CD14-positive monocyte (primary cell): ENCODE results near the gene TNFAIP8L3. TPM values are rescaled to one million over a fixed set of nuclear protein-coding genes. Genes with fewer than 3 reads are reported as not detected.

Experiments used
- DNase-seq, 3 donors: peaks; one replicate each; pipeline ENCODE4 v3.0.0-alpha.2; 2011 to 2022
- H2AFZ ChIP-seq: 2 replicates; pipeline ENCODE4 v1.6.0; 2012; ENCODE audit warnings: mild to moderate bottlenecking, low read depth, low read length, inconsistent platforms; ENCODE audit not compliant: insufficient read depth, poor library complexity, severe bottlenecking
- H3K27ac ChIP-seq, 2 donors: 1 replicate in 1 of 2; 2 replicates in 1 of 2; pipeline ENCODE4 v1.5.1; 2012 to 2013; ENCODE audit warnings: low read length in 2 of 2, control low read depth in 1 of 2, inconsistent platforms in 1 of 2, low read depth in 1 of 2, mild to moderate bottlenecking in 1 of 2
- H3K27me3 ChIP-seq, 2 donors: one replicate each; pipeline versions ENCODE4 v1.6.0 to v1.6.1; 2011 to 2013; ENCODE audit warnings: low read length in 2 of 2; ENCODE audit not compliant: control insufficient read depth in 2 of 2, insufficient read depth in 2 of 2
- H3K36me3 ChIP-seq, 2 donors: replicated peaks in 1 of 2; 1 replicate in 1 of 2; 2 replicates in 1 of 2; pipeline versions ENCODE4 v1.5.1 to v1.6.1; 2012 to 2013; ENCODE audit warnings: low read length in 2 of 2, control low read depth in 1 of 2, inconsistent platforms in 1 of 2, mild to moderate bottlenecking in 1 of 2; ENCODE audit not compliant: insufficient read depth in 2 of 2, control insufficient read depth in 1 of 2
- H3K4me1 ChIP-seq, 2 donors: 1 replicate in 1 of 2; 2 replicates in 1 of 2; pipeline versions ENCODE4 v1.5.1 to v1.6.1; 2012 to 2013; ENCODE audit warnings: low read length in 2 of 2, control low read depth in 1 of 2, inconsistent platforms in 1 of 2, mild to moderate bottlenecking in 1 of 2, moderate library complexity in 1 of 2; ENCODE audit not compliant: insufficient read depth in 2 of 2, control insufficient read depth in 1 of 2
- H3K4me2 ChIP-seq: replicated peaks from 2 replicates; pipeline ENCODE3; 2012; ENCODE audit warnings: low read length, moderate library complexity, mild to moderate bottlenecking; ENCODE audit not compliant: poor library complexity, severe bottlenecking; ENCODE audit errors: extremely low read depth
- H3K4me3 ChIP-seq, 3 experiments: fragments of 200-600 bp in 1 of 3; sonication (generic) in 1 of 3; replicated peaks in 1 of 3; 1 replicate in 2 of 3; 2 replicates in 1 of 3; pipeline ENCODE4 v1.5.1; 2011 to 2013; ENCODE audit warnings: low read length in 3 of 3, mild to moderate bottlenecking in 3 of 3, control low read depth in 2 of 3, low read depth in 2 of 3, inconsistent platforms in 1 of 3, moderate library complexity in 1 of 3
- H3K79me2 ChIP-seq: 2 replicates; pipeline ENCODE4 v1.6.0; 2012; ENCODE audit warnings: mild to moderate bottlenecking, control low read depth, inconsistent platforms, low read length, moderate library complexity; ENCODE audit not compliant: insufficient read depth
- H3K9ac ChIP-seq: 2 replicates; pipeline ENCODE4 v1.6.0; 2017; ENCODE audit warnings: low read length, mild to moderate bottlenecking; ENCODE audit not compliant: insufficient read depth, poor library complexity, severe bottlenecking
- H3K9me3 ChIP-seq, 2 donors: replicated peaks in 1 of 2; 1 replicate in 1 of 2; 2 replicates in 1 of 2; pipeline versions ENCODE4 v1.5.1 to v1.6.1; 2012 to 2013; ENCODE audit warnings: low read length in 2 of 2, control low read depth in 1 of 2; ENCODE audit not compliant: control insufficient read depth in 1 of 2, insufficient read depth in 1 of 2
- H4K20me1 ChIP-seq: 2 replicates; pipeline ENCODE4 v1.6.0; 2012; ENCODE audit warnings: mild to moderate bottlenecking, low read length, control low read depth, moderate library complexity; ENCODE audit not compliant: insufficient read depth
- H3K27ac Mint-ChIP-seq, 7 donors: one replicate each; pipeline ENCODE4 v1.8.0; 2020; ENCODE audit warnings: mild to moderate bottlenecking in 7 of 7, mixed read lengths in 7 of 7, moderate library complexity in 6 of 7, inconsistent platforms in 2 of 7
- H3K27me3 Mint-ChIP-seq, 3 donors: one replicate each; pipeline ENCODE4 v1.8.0; 2021 to 2022; ENCODE audit warnings: low read depth in 3 of 3, mild to moderate bottlenecking in 3 of 3, mixed read lengths in 3 of 3, moderate library complexity in 3 of 3, inconsistent platforms in 1 of 3
- H3K36me3 Mint-ChIP-seq, 2 donors: one replicate each; pipeline ENCODE4 v1.8.0; 2020; ENCODE audit warnings: mixed read lengths in 2 of 2, inconsistent platforms in 1 of 2, mild to moderate bottlenecking in 1 of 2
- H3K4me1 Mint-ChIP-seq: one replicate; pipeline ENCODE4 v1.8.0; 2020; ENCODE audit warnings: mild to moderate bottlenecking, mixed read lengths
- H3K4me3 Mint-ChIP-seq, 2 donors: one replicate each; pipeline ENCODE4 v1.8.0; 2020; ENCODE audit warnings: mild to moderate bottlenecking in 2 of 2, mixed read lengths in 2 of 2, moderate library complexity in 1 of 2
- H3K9me3 Mint-ChIP-seq, 7 donors: one replicate each; pipeline ENCODE4 v1.8.0; 2020 to 2022; ENCODE audit warnings: mixed read lengths in 7 of 7, mild to moderate bottlenecking in 6 of 7, moderate library complexity in 6 of 7, inconsistent platforms in 2 of 7
- WGBS: methylation state at CpG from one replicate; pipeline ENCODE4 v1.1.5; 2013; ENCODE audit warnings: missing lambda C conversion rate; ENCODE audit not compliant: insufficient coverage; 5-methylcytosine and 5-hydroxymethylcytosine counted together
- intact Hi-C, 2 donors: fragments of 100-400 bp; cut with micrococcal nuclease; formaldehyde crosslinking; loops; one replicate each; pipeline versions ENCODE4 v1.15.0 to v1.15.1; 2023
- polyA plus RNA-seq, 3 donors: library from polyadenylated mRNA; depleted of rRNA in 1 of 3; unstranded in 2 of 3; stranded (reverse) in 1 of 3; fragments of 300-500 nt in 2 of 3; fragments of >200 nt in 1 of 3; fragmentation: Illumina TruSeq in 2 of 3; gene quantifications; 1 replicate in 2 of 3; 2 replicates in 1 of 3; pipeline ENCODE4 v1.2.3, GENCODE V29; 2012 to 2021
- TF ChIP-seq, protein P1 (sequence below): fragments of 200-600 bp; IDR thresholded peaks from one replicate; pipeline ENCODE4 v1.8.0; 2022; ENCODE audit warnings: antibody characterized with exemption, mild to moderate bottlenecking

Gene TNFAIP8L3
- polyA plus RNA-seq, 3 donors = not detected

DNA sequence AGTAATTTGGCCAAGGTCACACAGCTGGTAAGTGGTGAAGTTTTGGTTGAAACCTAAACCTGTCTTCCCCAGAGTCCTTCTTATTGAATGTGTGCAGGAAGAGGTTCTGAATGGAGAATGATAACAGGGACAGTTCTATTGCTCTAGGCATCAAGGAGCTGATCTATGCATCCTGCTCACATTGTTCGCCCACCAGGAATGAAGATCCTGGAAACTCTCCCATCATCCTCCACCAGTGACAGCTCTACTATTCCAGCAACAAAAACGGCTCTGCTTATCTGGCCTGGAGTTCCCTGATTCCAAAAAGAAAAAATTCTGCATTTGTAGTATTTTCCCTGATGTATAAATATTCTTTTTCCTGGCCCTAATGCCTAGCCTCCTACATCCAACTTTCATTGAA, 16.4 kb upstream of the TNFAIP8L3 start:
- peaks cover 0 to 7% of the 10 kb centered on the region in 2 donors for H3K27me3 ChIP-seq
- Mint-ChIP-seq H3K9me3 (peaks cover 0 to 5% (median 0%) of the 10 kb centered on the region in 7 donors), H3K27ac (no peak overlapping the region), H3K4me3 (no peak overlapping the region), H3K4me1 (peaks cover 4% of the 10 kb centered on the region), H3K27me3 (peaks cover 8 to 16% (median 8%) of the 10 kb centered on the region in 3 donors), H3K36me3 (no peaks in the 10 kb centered on the region)
- H3K9ac ChIP-seq = no peak overlapping the region
- H3K4me1 ChIP-seq = no peaks in the 10 kb centered on the region
- H3K27ac ChIP-seq = no peak overlapping the region
- H3K9me3 ChIP-seq = no peaks in the 10 kb centered on the region
- WGBS = no CpG with 5 or more reads among the region's 2 CpGs
- H4K20me1 ChIP-seq = no peaks in the 10 kb centered on the region
- no peak overlapping the region for H3K4me3 ChIP-seq
- H2AFZ ChIP-seq = no peak overlapping the region
- intact Hi-C loops = no loop called here
- H3K79me2 ChIP-seq = no peaks in the 10 kb centered on the region
- H3K4me2 ChIP-seq = no peak overlapping the region
- H3K36me3 ChIP-seq = no peaks in the 10 kb centered on the region
- TF ChIP-seq, protein P1, sequence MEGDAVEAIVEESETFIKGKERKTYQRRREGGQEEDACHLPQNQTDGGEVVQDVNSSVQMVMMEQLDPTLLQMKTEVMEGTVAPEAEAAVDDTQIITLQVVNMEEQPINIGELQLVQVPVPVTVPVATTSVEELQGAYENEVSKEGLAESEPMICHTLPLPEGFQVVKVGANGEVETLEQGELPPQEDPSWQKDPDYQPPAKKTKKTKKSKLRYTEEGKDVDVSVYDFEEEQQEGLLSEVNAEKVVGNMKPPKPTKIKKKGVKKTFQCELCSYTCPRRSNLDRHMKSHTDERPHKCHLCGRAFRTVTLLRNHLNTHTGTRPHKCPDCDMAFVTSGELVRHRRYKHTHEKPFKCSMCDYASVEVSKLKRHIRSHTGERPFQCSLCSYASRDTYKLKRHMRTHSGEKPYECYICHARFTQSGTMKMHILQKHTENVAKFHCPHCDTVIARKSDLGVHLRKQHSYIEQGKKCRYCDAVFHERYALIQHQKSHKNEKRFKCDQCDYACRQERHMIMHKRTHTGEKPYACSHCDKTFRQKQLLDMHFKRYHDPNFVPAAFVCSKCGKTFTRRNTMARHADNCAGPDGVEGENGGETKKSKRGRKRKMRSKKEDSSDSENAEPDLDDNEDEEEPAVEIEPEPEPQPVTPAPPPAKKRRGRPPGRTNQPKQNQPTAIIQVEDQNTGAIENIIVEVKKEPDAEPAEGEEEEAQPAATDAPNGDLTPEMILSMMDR = no peak
- DNase-seq = no peak

DNA sequence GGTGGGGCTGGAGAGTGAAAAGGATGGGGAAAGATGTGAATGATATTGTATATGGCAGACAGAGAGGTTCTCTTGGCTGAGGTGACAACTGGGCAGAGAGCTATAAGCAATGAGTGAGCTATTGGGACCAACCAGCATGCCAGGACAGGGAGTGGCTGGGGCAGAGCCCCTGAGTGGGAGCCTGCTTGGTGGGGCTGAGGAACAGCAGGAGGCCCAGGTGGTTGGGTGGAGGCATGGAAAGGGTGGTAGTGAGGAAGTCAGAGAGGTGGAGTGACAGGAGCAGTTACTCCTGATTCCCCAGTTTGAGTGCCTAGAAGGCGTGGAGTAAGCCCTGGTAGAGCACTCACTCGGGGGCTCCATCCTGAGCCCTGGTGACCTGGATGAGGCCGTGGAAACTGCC, 15.5 kb upstream of the TNFAIP8L3 start:
- no peaks in the 10 kb centered on the region for H3K36me3 ChIP-seq
- no peaks in the 10 kb centered on the region for H3K4me1 ChIP-seq
- no peaks in the 10 kb centered on the region for H3K79me2 ChIP-seq
- WGBS = 100% methylated on average over 3 of the region's 3 CpGs
- intact Hi-C loops = no loop called here
- no peak overlapping the region for H2AFZ ChIP-seq
- Mint-ChIP-seq H3K36me3 (no peaks in the 10 kb centered on the region), H3K4me1 (peaks cover 4% of the 10 kb centered on the region), H3K4me3 (no peak overlapping the region), H3K9me3 (peaks cover 0 to 5% (median 0%) of the 10 kb centered on the region in 7 donors), H3K27me3 (peaks cover 8 to 20% (median 11%) of the 10 kb centered on the region in 3 donors), H3K27ac (no peak overlapping the region)
- H3K9me3 ChIP-seq = no peaks in the 10 kb centered on the region
- no peak overlapping the region for H3K4me2 ChIP-seq
- no peak overlapping the region for H3K27ac ChIP-seq
- H3K27me3 ChIP-seq = peaks cover 0 to 11% of the 10 kb centered on the region in 2 donors
- no peak overlapping the region for H3K4me3 ChIP-seq
- no peak overlapping the region for H3K9ac ChIP-seq
- no peaks in the 10 kb centered on the region for H4K20me1 ChIP-seq
- TF ChIP-seq, protein P1 = no peak
- no peak for DNase-seq
